CD4-positive, alpha-beta T cell treated with Interleukin-4 for 4 hours (primary cell): ENCODE data around the gene SOBP.

Experiments
- DNase-seq: peaks from one replicate; pipeline ENCODE4 v3.0.0-alpha.2; 2020

SOBP gene

DNA sequence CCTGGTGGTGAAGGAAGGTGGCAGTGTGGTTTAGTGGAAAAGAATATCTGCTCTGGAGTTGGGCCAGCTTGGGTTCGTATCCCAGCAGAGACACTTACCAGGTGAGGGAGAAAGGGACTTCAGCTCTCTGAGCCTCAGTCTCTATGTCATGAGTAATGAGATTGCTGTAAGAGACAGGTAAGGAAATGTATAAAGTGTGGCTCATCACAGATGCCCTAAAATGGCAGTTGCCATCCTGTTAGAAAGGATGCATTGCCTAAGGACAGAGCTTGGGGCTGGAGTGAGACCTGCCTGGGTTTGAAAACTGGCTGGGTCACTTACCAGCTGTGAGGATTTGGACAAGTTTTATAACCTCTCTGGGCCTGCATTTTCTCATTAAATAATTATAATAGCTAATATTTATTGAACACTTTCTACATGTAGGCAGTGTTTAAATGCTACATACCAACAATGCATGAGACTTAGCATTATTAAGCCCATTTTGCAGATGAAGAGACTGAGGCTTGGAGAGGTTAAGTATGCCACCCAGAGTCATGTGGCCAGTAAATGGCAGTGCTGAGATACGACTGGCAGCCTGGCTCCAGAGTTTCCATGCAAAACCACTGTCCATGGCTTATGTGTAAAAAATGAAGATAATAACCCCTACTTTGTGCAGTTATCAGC, 157.0 kb downstream of the SOBP start:
- no peak for DNase-seq

DNA sequence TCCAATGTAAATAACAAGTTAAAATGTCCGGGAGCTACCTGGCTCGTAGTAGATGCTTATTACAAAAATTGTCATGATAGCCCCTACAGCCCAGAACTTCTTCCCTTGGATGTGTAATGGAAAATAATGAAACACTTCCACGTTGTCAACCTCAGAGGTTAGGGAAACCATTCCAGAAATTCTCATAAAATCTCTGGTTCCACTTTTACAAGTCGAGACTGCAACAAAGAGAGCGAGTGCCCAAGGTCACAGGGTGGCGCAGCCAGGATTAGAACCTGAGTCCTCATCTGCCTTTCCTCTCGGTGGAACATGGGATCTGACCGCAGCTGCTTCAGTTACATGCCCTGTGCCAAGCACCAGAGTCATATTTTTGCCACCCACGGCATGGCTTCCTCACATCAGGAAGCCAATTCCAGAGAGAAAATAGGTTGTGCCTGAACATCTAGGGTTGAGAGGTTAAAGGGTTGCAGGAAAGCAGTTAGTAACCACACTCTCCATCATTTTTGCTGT, 157.6 kb downstream of the SOBP start:
- DNase-seq, result no peak

GRCh38 chr6:107648983-107649382, 159.1 kb downstream of the SOBP start:
- no peak for DNase-seq

DNA sequence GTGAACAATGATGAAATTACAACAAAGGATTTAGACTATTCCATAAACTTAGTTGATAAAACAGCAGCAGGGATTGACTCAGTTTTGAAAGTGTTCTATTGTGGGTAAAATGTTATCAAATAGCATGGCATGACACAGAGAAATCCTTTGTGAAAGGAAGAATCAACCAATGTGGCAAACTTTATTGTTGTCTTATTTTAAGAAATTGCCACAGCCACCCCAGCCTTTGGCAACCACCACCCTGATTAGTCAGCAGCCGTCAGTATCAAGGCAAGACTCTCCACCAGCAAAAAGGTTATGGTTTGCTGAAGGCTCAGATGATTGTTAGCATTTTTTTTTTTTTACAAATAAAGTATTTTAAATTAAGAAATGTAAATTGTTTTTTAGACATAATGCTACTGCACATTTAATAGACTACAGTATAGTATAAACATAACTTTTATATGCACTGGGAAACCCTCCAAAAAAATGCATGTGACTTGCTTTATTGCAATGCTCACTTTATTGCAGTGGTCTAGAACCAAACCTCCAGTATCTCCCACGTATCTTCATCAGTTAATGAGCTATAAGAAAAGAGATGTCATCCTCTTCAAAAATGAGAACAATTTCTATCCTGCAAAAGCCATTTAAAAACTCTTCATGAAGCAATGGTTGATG, 162.7 kb downstream of the SOBP start:
- DNase-seq, result no peak

- no peak for DNase-seq
These were observed 163.3 kb downstream of the SOBP start for GRCh38 chr6:107653183-107653580.

DNA sequence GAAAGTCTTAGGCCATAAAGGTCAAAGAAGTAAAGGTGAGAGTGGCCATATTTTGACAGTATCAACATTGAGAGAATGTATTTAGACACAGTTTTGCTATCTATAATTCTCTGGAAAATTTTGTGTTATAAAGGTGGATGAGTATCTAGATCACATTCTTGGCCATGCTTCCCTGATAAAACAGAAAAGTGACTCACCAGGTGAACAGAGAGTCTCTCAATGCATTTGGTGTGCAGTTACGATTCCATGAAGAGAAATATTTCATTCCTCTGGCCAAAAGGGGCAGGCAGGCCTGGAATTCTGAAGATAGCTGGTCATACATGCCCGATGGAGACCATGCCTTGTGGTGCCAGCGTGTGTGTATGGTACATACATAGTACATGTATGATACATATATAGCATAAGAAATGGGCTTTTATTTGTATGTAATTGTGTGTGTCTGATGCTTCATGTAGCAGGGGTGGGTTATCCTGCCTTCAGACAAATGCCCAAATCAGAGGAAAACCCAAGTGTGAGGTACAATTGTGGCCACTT, 164.0 kb downstream of the SOBP start:
- DNase-seq, result no peak

DNA sequence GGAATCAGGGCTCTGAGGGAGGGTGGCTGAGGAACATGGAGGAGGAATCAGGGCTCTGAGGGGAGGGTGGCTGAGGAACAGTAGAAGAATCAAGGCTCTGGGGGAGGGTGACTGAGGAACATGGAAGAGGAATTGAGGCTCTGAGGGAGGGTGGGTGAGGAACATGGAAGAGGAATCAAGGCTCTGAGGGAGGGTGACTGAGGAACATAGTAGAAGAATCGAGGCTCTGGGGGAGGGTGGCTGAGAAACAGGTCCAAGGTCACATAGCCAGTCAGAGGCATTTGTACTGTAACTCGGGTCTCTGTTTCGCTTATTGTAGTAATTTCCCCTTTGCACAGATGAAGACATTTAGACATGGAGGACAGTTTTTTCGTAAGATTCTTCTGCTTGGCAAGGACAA, 164.8 kb downstream of the SOBP start:
- DNase-seq, result no peak

- no peak for DNase-seq
These were observed 165.3 kb downstream of the SOBP start for GRCh38 chr6:107655245-107655644.

GRCh38 chr6:107655864-107656263, 165.9 kb downstream of the SOBP start:
- DNase-seq, result no peak

DNA sequence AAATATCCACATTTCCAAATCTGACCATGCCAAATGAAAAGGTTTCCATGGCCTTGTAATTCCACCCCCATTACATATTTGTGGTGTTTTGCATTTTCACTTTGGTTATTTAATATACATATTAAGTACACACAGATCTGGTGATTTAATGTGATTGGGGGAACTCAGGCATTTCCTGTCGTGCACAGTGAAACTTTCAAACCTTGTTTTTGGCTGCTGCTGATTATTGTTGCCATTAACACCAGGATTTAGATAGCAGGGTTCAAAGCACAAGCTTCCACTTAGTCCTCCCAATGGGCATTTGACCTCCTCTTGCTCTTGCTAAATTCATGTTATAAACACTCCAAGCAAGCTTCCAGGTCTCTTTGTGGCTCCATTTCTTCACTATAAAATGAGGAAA, 166.5 kb downstream of the SOBP start:
- no peak for DNase-seq

- DNase-seq, result no peak
These were observed 167.0 kb downstream of the SOBP start for GRCh38 chr6:107656883-107657282.

DNA sequence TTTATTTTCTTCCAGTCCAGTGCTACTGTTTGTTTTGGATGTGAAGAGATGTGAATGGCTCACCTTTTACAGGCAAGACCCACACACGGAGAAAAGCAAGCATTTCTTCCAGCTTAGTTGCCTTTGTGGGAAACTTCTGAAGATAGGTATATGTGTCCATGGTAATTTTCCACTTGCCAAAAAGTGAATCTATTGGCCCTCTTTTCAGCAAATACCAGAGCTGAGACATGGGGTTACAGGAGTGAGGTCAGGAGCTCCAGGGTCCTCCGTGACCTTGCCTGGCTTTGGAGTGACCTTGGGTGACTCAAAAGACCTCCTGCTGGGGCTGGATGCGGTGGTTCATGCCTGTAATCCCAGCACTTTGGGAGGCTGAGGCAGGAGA, 167.4 kb downstream of the SOBP start:
- DNase-seq, result no peak

DNA sequence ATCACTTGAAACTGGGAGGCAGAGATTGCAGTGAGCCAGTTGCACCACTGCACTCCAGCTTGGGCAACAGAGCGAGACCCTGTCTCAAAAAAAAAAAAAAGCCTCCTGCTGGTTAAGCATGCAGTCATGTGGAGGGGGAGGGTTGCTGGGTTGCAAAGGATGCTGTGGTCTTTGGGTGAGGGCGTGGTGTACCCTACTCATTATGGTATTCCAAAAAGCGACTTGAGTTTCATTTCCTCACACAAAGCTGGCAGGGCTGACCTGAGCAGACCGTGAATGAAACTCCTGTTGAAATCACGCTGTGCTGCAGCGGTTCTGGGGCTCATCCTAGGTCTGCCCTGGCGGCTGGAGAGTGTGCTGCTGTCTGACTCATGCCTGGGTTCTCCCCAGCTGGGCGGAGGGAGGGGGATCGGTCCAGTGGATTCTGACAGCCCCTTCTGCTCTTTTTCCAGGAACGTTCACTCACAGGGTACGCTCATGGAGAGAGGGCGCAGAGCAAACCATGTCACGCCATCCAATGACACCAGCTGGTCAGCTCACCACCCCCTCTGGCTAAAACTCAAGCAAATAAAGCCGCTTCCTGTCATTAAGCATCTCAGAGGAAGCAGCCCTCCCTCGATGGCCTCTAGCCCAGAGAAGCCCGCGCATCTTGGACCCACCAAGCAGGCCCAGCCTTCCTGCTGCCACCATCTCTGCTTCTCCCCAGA, 168.0 kb downstream of the SOBP start:
- DNase-seq, result peak; percentile 39

DNA sequence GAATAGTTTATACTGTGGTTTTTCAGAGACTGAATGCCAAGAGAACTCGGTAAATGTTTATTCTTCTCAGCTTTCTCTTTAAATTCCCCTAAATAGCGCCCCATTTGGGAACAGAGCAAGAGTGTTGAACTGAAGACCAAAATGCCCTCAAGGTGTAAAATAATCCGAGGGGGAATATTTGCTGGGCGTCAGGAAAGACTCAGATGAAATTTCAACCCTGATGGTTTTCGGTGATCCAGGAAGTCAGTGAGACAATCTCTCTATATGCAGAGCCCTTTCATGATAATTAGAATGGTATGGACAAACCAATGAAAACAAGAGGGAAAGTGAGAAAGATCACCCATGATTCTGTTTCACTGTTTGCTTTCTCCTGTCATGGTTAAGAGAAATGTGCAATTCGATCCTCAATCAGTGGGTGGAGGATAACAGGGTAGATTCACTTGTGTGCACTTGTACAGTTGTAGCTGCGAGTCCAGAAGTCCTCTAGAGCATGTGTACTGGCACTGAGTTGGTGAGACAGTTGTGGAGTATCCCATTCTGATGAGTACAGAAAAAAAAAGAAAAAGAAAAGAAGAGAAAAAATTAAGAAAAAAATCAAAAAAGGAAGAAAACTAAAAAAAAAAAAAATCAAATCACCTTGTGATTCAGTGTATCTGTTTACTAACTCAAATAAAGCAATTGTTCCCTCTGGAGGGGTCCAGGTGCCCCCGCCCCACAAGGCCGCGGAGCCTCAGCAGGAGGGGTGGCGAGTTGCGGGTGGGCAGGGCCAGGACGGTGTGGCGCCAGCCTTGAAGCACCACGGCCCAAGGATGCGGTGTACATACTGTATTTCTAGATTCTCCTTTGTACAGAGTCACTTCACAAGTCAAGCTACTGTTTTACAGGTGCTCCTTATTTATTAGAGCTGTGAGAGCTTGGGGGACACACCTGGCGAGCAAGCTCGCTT, 169.3 kb downstream of the SOBP start:
- no peak for DNase-seq

DNA sequence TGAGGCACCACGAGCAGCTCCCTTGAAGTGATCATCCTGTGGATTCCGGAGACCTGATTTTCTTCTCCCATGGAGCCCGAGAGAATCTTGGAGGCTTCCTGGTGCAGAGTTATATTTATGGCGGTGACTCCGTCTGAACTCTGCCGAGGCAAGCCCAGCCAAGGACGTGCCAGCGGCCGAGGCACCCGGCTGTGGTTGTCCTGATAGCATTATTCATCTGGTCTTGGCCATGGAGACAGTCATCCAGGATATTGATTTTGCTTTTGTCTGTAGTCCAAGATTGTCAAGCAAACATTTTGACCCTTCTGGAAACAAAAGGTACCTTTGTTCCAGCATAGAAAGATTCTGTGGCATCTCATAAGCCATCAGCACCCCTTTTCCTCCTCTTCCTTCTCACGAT, 170.9 kb downstream of the SOBP start:
- no peak for DNase-seq

- DNase-seq, result no peak
These were observed 171.4 kb downstream of the SOBP start for GRCh38 chr6:107661291-107661690.

DNA sequence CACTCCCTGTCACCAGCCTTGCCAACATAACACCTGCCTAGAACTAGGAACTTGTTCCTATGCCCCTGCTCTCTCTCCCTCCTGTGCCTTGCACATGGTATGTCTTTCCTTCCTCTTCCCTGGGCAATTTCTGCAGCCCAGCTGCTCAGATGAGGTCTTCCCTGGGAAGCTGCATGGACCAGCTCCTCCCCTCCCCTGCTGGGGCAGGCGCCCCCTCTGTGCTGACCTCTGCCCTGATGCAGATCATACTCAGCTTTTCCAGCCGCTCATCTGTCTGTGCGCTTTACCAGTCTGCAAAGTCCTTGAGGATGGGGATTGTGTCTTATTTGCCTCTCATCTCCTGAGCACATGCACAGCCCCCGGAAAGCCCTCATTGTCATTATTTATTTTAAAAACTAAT, 172.4 kb downstream of the SOBP start:
- no peak for DNase-seq

- DNase-seq, result no peak
These were observed 173.4 kb downstream of the SOBP start for GRCh38 chr6:107663308-107663707.

GRCh38 chr6:107665382-107665781, 175.5 kb downstream of the SOBP start:
- DNase-seq, result no peak

DNA sequence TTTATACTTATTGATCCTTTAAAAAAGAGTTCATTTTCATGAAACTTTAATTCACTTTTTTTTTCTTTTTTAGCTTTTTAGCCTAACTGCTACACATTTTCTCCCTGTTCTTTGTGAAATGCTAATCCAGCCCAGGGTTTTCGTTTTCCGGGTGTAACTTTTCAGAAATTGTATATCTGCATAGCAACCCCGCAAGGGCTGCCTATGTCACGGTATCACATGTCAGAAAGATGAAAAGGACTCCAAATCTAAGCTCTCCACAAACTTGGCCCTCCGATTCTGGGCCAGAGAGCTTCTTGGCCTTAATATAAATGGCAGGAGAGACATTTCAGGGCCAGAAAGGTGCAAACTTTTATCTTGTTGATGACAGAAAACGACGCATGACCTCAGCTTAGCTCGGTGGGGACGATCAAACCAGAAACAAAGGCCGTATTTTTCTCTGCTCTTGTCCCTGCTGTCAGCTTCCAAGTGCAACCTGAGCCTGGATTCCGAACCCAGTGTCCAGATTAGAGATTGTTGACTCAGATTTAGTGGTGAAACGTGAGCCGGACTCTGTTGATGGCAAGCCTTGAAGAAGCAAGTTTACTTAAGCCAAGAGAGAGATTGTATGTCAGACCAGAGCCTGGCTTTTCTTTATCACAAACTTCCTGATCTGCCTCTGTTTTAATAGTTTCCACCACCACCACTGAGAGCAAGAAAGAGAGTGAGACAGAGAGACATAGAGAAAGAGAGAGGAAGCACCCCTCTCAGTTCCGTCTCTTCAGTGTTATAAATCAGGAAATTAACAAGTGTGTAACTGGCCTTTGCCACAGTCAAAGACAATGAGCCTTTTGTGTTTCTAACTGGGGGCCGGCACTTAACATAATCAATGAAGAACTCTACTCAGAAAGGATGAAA, 176.4 kb downstream of the SOBP start:
- no peak for DNase-seq

DNA sequence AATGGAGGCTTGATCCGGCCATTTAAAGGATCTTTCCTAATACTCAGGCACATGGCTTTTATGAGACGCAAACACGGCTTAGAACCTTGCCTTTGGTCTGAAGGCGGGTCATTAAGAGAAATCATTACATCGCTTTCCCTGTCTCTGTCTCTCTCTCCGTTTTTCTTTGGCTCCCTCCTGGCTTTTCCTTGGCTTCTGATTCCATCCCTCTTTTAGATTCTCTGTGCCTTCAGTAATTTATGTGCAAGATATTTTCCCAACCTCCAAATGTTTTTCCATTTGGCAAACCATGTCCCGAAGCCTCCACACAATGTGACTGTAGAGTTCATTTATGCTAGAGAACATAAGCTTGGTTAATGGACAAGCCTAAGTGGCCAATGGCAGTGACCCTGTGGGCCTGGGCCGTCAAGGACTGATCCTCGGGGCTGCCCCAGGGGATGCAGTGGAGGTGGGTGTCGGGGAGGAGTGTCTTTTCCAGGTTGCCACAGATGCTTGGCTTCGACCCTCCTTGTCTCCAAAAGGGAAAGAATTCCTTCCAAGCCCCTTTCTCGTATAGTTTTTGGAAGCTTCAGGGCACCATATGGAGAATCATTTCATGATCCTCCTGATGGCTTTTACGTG, 177.2 kb downstream of the SOBP start:
- DNase-seq, result no peak
